ENCODE data around the gene SSX2.
"Not testable (repeated sequence)": the region's sequence is repeated elsewhere in the genome, so short reads cannot be mapped to it uniquely, and the experiment has no call there.

SSX2 gene, protein sequence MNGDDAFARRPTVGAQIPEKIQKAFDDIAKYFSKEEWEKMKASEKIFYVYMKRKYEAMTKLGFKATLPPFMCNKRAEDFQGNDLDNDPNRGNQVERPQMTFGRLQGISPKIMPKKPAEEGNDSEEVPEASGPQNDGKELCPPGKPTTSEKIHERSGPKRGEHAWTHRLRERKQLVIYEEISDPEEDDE

DNA sequence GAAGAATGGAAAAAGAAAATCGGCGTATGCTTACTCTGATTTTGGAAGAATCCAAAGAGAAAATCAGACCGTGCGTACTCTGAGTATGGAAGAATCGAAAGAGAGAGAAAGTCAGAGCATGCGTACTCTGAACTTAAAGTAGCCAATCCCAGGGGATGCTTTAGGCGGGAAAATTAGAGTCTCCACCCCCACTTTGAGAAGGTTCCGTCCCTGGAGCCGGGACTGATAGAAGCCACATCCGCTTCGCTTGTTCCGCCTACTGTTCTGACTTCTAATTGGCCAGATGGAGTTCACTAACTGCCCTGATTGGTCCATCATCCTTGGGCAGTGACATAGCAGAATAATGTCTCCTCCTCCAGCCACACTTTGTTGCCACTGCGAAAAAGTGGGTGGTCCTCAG lies at the start of gene SSX2:
TSS of gene SSX2 (minus strand) at position 101 of the 400 bp plus-strand sequence. CDS start 1,429 bp downstream, outside the sequence.
- DNase-seq, result not testable (repeated sequence)

DNA sequence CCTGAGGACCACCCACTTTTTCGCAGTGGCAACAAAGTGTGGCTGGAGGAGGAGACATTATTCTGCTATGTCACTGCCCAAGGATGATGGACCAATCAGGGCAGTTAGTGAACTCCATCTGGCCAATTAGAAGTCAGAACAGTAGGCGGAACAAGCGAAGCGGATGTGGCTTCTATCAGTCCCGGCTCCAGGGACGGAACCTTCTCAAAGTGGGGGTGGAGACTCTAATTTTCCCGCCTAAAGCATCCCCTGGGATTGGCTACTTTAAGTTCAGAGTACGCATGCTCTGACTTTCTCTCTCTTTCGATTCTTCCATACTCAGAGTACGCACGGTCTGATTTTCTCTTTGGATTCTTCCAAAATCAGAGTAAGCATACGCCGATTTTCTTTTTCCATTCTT lies 44.0 kb upstream of the SSX2 start, which contains the start of gene SSX2B:
TSS of gene SSX2B (plus strand) at position 301 of the 400 bp plus-strand sequence. CDS start 1,429 bp downstream, outside the sequence.
- DNase-seq, result not testable (repeated sequence)

DNA sequence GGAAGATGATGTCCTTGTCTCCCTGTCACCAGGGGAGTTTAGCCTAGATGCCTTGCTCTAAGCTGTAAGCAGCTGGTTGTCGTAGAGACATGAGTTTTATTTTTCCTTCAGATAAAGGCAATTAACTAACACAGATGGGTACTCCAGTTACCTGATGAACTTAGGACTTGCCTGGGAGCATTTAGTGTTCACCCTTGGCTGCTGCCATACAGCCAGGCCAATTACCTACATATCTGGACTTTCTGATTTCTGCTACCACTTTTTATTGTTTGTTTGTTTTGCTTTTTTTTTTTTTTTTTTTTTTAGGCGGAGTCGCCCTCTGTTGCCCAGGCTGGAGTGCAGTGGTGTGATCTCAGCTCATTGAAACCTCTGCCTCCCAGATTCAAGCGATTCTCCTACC lies 14.9 kb downstream of the SSX2 start:
- not testable (repeated sequence) for DNase-seq

DNA sequence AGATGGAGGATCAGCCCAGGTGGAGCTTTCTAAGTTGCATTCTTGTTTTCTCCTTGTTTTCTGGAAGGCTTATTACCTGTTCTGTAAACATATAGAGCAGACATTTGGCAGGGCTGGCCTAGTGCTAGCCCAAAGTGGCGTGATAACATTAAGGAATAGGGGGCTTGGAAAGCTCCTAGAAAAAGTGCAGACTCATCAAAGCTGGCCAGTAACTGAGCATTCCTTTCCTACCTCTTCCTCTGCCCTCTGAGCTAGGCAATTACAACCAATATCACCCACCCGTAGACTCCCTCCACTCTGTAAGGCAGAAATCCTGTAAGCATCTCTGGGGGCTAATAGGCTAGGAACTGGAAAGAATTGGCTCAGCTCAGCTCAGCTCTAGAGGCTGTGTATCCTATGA lies 44.8 kb downstream of the SSX2 start:
- DNase-seq, result not testable (repeated sequence)

DNA sequence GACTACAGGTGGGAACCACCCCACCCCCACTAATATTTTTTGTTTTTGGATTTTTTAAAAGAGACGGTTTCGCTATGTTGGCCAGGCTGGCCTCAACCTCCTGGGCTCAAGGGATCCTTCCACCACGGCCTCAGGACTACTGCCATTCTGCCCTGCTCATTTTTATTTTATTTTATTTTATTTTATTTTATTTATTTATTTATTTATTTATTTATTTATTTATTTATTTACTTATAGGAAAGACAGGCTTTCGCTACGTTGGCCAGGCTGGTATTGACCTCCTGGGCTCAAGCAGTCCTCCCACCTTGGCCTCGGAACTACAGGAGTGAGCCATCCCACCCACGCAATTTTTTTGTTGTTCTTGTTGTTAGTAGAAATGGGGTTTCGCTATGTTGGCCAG lies 51.5 kb downstream of the SSX2 start:
- not testable (repeated sequence) for DNase-seq

DNA sequence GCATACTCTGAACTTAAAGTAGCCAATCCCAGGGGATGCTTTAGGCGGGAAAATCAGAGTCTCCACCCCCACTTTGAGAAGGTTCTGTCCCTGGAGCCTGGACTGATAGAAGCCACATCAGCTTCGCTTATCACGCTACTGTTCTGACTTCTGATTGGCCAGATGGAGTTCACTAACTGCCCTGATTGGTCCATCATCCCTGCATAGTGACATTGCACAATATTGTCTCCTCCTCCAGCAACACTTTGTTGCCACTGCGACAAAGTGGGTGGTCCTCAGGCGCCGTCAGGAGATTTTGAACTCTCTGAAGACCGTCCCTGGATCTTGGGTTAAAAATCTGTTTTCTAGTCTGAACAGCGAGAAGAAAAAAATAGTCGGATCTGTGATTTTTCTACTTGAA lies 52.2 kb downstream of the SSX2 start, which contains the start of gene SSX7:
TSS of gene SSX7 (minus strand) at position 101 of the 400 bp plus-strand sequence. CDS start 1,428 bp downstream, outside the sequence.
- DNase-seq, result not testable (repeated sequence)

DNA sequence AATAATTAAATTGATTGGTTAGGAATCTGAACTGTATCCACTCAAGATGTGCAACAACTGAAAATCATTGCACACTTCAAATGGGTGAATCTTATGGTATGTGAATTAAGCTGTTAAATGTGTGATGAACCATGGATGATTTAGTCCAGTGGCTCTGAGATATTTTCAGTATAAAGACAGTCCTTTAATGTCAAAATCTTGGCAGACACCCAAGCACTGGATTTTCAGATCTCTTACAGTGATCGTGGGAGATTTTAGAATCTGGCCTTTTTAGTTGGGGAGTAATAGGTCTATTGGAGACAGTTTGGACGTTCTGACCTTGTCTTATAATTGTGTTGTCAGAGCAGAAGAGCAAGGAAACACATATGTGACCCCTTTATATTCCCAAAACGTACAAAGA lies 56.3 kb downstream of the SSX2 start:
- DNase-seq, result not testable (repeated sequence)

DNA sequence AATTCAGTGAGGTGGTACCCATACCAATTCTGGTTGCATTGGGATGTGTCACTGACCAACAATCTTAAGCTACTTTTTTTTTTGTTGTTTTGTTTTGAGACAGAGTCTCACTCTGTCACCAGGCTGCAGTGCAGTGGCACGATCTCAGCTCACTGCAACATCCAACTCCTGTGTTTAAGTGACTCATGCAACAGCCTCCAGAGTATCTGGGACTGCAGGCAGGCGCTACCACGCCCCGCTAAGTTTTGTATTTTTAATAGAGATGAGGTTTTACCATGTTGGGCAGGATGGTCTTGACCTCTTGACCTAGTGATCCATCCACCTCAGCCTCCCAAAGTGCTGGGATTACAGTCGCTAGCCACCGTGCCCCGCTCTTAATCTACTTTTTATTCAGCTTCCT lies 58.0 kb downstream of the SSX2 start:
- DNase-seq, result not testable (repeated sequence)
